K562 (cell line): ENCODE data around the gene U2SURP. TPM values are rescaled to one million over a fixed set of nuclear protein-coding genes. Genes with fewer than 3 reads are reported as not detected.

Experiments
- ATAC-seq: fragments of 200-7000 bp; cut with Tn5 transposase; 3 replicates; pipeline ENCODE4 v1.9.1; 2020; ENCODE audit warnings: moderate library complexity
- BruUV-seq: library from RNA; stranded (reverse); fragments of 400-500 nt; replicated peaks from 2 replicates; lab custom pipeline; 2021; lab: Mats Ljungman, UMichigan
- CTCF ChIA-PET: fragments of 300-600 bp; formaldehyde crosslinking; extraction: SDS; loops from one replicate; lab custom pipeline; 2021; ENCODE audit warnings: low intra/inter-chr PET ratio; lab: Yijun Ruan, JAX
- POLR2A ChIA-PET: fragments of 300-600, 350-650 bp; sonication (Branson Sonifier 250); formaldehyde crosslinking; extraction: SDS; loops from one replicate; lab custom pipeline; 2021; ENCODE audit warnings: antibody characterized with exemption, inconsistent platforms; lab: Yijun Ruan, JAX
- DNase-seq, 4 experiments: peaks; one replicate each; pipeline versions ENCODE4 v3.0.0 to v3.0.0-alpha.2; 2011 to 2018; ENCODE audit warnings: low spot score in 3 of 4, mixed read lengths in 3 of 4; ENCODE audit errors: extremely low read depth in 1 of 4
- FAIRE-seq: peaks from 2 replicates; lab custom pipeline; 2011; peaks lifted over from hg19 to GRCh38; lab: Jason Lieb, UNC
- H2AFZ ChIP-seq: 2 replicates; pipeline ENCODE4 v1.6.0; 2011; ENCODE audit warnings: low read depth, low read length, control low read depth, inconsistent platforms
- H3K27ac ChIP-seq: fragments of 200-600 bp; 3 replicates; pipeline ENCODE4 v1.8.0; 2011; ENCODE audit warnings: low read depth, mild to moderate bottlenecking, control low read depth, inconsistent platforms, low read length, moderate library complexity, mixed read lengths; ENCODE audit errors: extremely low read depth
- H3K27me3 ChIP-seq, 2 experiments: fragments of 300-600 bp in 1 of 2; 2 replicates in 1 of 2; 3 replicates in 1 of 2; pipeline versions ENCODE4 v1.6.0 to v1.8.0; 2011; ENCODE audit warnings: inconsistent platforms in 2 of 2, low read length in 2 of 2, mild to moderate bottlenecking in 1 of 2, mixed read lengths in 1 of 2, moderate library complexity in 1 of 2; ENCODE audit not compliant: control insufficient read depth in 2 of 2, insufficient read depth in 2 of 2
- H3K36me3 ChIP-seq: fragments of 300-600 bp; 3 replicates; pipeline ENCODE4 v1.8.0; 2011; ENCODE audit warnings: mild to moderate bottlenecking, low read length, inconsistent platforms; ENCODE audit not compliant: control insufficient read depth, insufficient read depth
- H3K4me1 ChIP-seq, 2 experiments: fragments of 200-600 bp in 1 of 2; replicated peaks in 1 of 2; 2 replicates in 1 of 2; 3 replicates in 1 of 2; pipeline versions ENCODE4 v1.5.1 to v1.8.0; 2011; ENCODE audit warnings: inconsistent platforms in 2 of 2, low read length in 2 of 2, mild to moderate bottlenecking in 1 of 2, mixed read lengths in 1 of 2, moderate library complexity in 1 of 2; ENCODE audit not compliant: control insufficient read depth in 2 of 2, insufficient read depth in 2 of 2
- H3K4me2 ChIP-seq: 2 replicates; pipeline ENCODE4 v1.6.1; 2011; ENCODE audit warnings: low read length, control low read depth, inconsistent platforms, mixed read lengths; ENCODE audit not compliant: insufficient read depth
- H3K4me3 ChIP-seq: fragments of 200-600 bp; sonication (generic), shearing (Covaris generic); 2 replicates; pipeline ENCODE4 v1.5.1; 2016; ENCODE audit warnings: control low read depth, inconsistent platforms
- H3K79me2 ChIP-seq: fragments of 200-600 bp; 3 replicates; pipeline ENCODE4 v1.8.0; 2011; ENCODE audit warnings: low read length, inconsistent platforms; ENCODE audit not compliant: control insufficient read depth, insufficient read depth
- H3K9ac ChIP-seq, 2 experiments: 2 replicates each; pipeline versions ENCODE4 v1.6.0 to v1.6.1; 2011; ENCODE audit warnings: low read depth in 2 of 2, low read length in 2 of 2, control low read depth in 1 of 2, inconsistent platforms in 1 of 2, mild to moderate bottlenecking in 1 of 2, mixed read lengths in 1 of 2; ENCODE audit not compliant: insufficient read depth in 1 of 2
- H3K9me1 ChIP-seq: one replicate; pipeline ENCODE4 v1.6.0; 2011; ENCODE audit warnings: inconsistent platforms, mild to moderate bottlenecking, low read length, moderate library complexity; ENCODE audit not compliant: control insufficient read depth, insufficient read depth
- H3K9me3 ChIP-seq: replicated peaks from 2 replicates; pipeline ENCODE4 v1.5.1; 2011; ENCODE audit warnings: low read depth, low read length, inconsistent platforms; ENCODE audit not compliant: control insufficient read depth, insufficient read depth
- H4K20me1 ChIP-seq: replicated peaks from 2 replicates; pipeline ENCODE4 v1.6.1; 2011; ENCODE audit warnings: low read length, inconsistent platforms, mixed read lengths; ENCODE audit not compliant: control insufficient read depth, insufficient read depth
- BDP1 ChIP-seq: IDR thresholded peaks from 3 replicates; pipeline ENCODE4 v1.6.1; 2011; ENCODE audit not compliant: insufficient read length, insufficient read depth
- TAL1 ChIP-seq: fragments of 450-650 bp; IDR thresholded peaks from 2 replicates; pipeline ENCODE4 v1.6.1; 2016; ENCODE audit warnings: mild to moderate bottlenecking
- ZNF184 ChIP-seq: sonication (generic); formaldehyde crosslinking; IDR thresholded peaks from 2 replicates; pipeline ENCODE4 v1.5.0; 2020; ENCODE audit warnings: missing genetic modification reagents
- WGBS: fragments of 100-300 bp; shearing (Covaris generic); methylation state at CpG from one replicate; pipeline ENCODE4 v1.1.6; 2016; ENCODE audit warnings: low coverage, mixed read lengths; ENCODE audit not compliant: insufficient coverage; ENCODE audit errors: missing lambda C conversion rate; 5-methylcytosine and 5-hydroxymethylcytosine counted together
- in situ Hi-C: fragments of 300-500 bp; cut with MboI; formaldehyde crosslinking; loops from 4 replicates; pipeline ENCODE4 v1.15.0; 2018; ENCODE audit warnings: inconsistent platforms, mixed read lengths
- intact Hi-C: fragments of 100-400 bp; cut with micrococcal nuclease; formaldehyde crosslinking; loops from 2 replicates; pipeline ENCODE4 v1.14.2; 2022
- polyA plus RNA-seq, 8 experiments: library from polyadenylated mRNA; depleted of rRNA in 4 of 8; stranded (reverse) in 5 of 8; unstranded in 3 of 8; fragments of >200 nt; fragmentation: Nextera tagmentation in 2 of 8; fragmentation: Illumina TruSeq in 1 of 8; extraction: Ambion mirVana in 2 of 8; extraction: Trizol in 1 of 8; gene quantifications; 2 replicates each; pipeline versions ENCODE4 v1.2.1 to v1.2.3, GENCODE V29; 2011 to 2014; ENCODE audit warnings: inconsistent platforms in 1 of 8, missing spikeins in 1 of 8
- total RNA-seq, 7 experiments: library from RNA; depleted of rRNA in 6 of 7; stranded (reverse); fragments of >200 nt in 6 of 7; fragmentation: Illumina TruSeq in 2 of 7; extraction: Trizol in 2 of 7; gene quantifications; 2 replicates each; pipeline versions ENCODE4 v1.2.1 to v1.2.3, GENCODE V29; 2011 to 2021; ENCODE audit warnings: low replicate concordance in 1 of 7
- TF ChIP-seq, protein P1 (sequence below), 2 experiments: fragments of 450-650 bp in 1 of 2; sonication (generic) in 1 of 2; formaldehyde crosslinking in 1 of 2; IDR thresholded peaks in 1 of 2; conservative IDR thresholded peaks in 1 of 2; 2 replicates each; pipeline versions ENCODE4 v1.6.1 to v1.8.1; 2016 to 2023; ENCODE audit warnings: mild to moderate bottlenecking in 2 of 2, moderate library complexity in 2 of 2, inconsistent platforms in 1 of 2, missing genetic modification reagents in 1 of 2
- TF ChIP-seq, protein P2 (sequence below), 2 experiments: fragments of 450-650 bp in 1 of 2; sonication (generic) in 1 of 2; formaldehyde crosslinking in 1 of 2; IDR thresholded peaks; 2 replicates each; pipeline versions ENCODE4 v1.7.1 to v1.9.0; 2016 to 2022; ENCODE audit warnings: inconsistent platforms in 1 of 2, mild to moderate bottlenecking in 1 of 2, missing genetic modification reagents in 1 of 2
- TF ChIP-seq, protein P3 (sequence below): fragments of 450-650 bp; formaldehyde crosslinking; IDR thresholded peaks from 2 replicates; pipeline ENCODE4 v1.4.0; 2022; ENCODE audit warnings: mild to moderate bottlenecking, moderate library complexity

The U2SURP gene
- total and polyA plus RNA-seq, 9 of the 15 experiments (the other 6 are each of a cell fraction or from before 2014, with no cell fraction given): 128 to 322 (median 191) TPM

- Histone ChIP-seq H3K27ac (no peak overlapping the region), H3K27me3 (no peaks in the 10 kb centered on the region), H3K9ac (no peak overlapping the region), H3K79me2 (no peaks in the 10 kb centered on the region), H3K9me3 (no peaks in the 10 kb centered on the region), H3K36me3 (no peaks in the 10 kb centered on the region), H2AFZ (peak overlapping the region; percentile 28; the same call in 1 of the 2 replicates), H3K9me1 (no peaks in the 10 kb centered on the region), H3K4me1 (peaks cover 23 to 32% of the 10 kb centered on the region in 2 experiments; a peak in 4 of 5 replicates), H3K4me2 (no peak overlapping the region), H4K20me1 (no peaks in the 10 kb centered on the region), H3K4me3 (no peak overlapping the region)
- ChIA-PET POLR2A (no interaction called here), CTCF (no interaction called here)
- DNase-seq (no peak), FAIRE-seq (no peak), ATAC-seq (no peak)
- 72% methylated on average over 4 of the region's 4 CpGs for WGBS
- intact Hi-C loops: no loop called here
- in situ Hi-C loops: no loop called here
- no TSS peak for BruUV-seq
- TF ChIP-seq, protein P1, sequence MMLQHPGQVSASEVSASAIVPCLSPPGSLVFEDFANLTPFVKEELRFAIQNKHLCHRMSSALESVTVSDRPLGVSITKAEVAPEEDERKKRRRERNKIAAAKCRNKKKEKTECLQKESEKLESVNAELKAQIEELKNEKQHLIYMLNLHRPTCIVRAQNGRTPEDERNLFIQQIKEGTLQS (IDR thresholded peaks at IDR 0.05): 0 out of 2 replicates have a peak, but pooled peaks have one; percentile 7
- TF ChIP-seq, protein P1 (CRISPR knock-in tag; conservative IDR thresholded peaks at IDR 0.05): no peak
- TF ChIP-seq BDP1 (no peak), ZNF184 (no peak), TAL1 (no peak)
- TF ChIP-seq, protein P2, sequence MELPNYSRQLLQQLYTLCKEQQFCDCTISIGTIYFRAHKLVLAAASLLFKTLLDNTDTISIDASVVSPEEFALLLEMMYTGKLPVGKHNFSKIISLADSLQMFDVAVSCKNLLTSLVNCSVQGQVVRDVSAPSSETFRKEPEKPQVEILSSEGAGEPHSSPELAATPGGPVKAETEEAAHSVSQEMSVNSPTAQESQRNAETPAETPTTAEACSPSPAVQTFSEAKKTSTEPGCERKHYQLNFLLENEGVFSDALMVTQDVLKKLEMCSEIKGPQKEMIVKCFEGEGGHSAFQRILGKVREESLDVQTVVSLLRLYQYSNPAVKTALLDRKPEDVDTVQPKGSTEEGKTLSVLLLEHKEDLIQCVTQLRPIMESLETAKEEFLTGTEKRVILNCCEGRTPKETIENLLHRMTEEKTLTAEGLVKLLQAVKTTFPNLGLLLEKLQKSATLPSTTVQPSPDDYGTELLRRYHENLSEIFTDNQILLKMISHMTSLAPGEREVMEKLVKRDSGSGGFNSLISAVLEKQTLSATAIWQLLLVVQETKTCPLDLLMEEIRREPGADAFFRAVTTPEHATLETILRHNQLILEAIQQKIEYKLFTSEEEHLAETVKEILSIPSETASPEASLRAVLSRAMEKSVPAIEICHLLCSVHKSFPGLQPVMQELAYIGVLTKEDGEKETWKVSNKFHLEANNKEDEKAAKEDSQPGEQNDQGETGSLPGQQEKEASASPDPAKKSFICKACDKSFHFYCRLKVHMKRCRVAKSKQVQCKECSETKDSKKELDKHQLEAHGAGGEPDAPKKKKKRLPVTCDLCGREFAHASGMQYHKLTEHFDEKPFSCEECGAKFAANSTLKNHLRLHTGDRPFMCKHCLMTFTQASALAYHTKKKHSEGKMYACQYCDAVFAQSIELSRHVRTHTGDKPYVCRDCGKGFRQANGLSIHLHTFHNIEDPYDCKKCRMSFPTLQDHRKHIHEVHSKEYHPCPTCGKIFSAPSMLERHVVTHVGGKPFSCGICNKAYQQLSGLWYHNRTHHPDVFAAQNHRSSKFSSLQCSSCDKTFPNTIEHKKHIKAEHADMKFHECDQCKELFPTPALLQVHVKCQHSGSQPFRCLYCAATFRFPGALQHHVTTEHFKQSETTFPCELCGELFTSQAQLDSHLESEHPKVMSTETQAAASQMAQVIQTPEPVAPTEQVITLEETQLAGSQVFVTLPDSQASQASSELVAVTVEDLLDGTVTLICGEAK (IDR thresholded peaks at IDR 0.05): no peak
- TF ChIP-seq, protein P2 (CRISPR knock-in tag; IDR thresholded peaks at IDR 0.05): no peak
- TF ChIP-seq, protein P3, sequence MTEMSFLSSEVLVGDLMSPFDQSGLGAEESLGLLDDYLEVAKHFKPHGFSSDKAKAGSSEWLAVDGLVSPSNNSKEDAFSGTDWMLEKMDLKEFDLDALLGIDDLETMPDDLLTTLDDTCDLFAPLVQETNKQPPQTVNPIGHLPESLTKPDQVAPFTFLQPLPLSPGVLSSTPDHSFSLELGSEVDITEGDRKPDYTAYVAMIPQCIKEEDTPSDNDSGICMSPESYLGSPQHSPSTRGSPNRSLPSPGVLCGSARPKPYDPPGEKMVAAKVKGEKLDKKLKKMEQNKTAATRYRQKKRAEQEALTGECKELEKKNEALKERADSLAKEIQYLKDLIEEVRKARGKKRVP (CRISPR knock-in tag): no peak
Measured at GRCh38 chr3:143078883-143079282, 77.5 kb downstream of the U2SURP start.
